Mucosa of stomach (tissue), 1 donor: ENCODE data around the gene PLCXD3.

Experiments used
- H3K27me3 ChIP-seq: one replicate; pipeline ENCODE4 v1.7.0; 2013; ENCODE audit warnings: mild to moderate bottlenecking, low read length; ENCODE audit not compliant: control insufficient read depth, insufficient read depth
- H3K36me3 ChIP-seq: one replicate; pipeline ENCODE4 v1.7.0; 2013; ENCODE audit warnings: low read length; ENCODE audit not compliant: control insufficient read depth, insufficient read depth
- H3K4me1 ChIP-seq: one replicate; pipeline ENCODE4 v1.7.0; 2013; ENCODE audit warnings: mild to moderate bottlenecking, low read length; ENCODE audit not compliant: control insufficient read depth, insufficient read depth
- H3K4me3 ChIP-seq: one replicate; pipeline ENCODE4 v1.7.0; 2013; ENCODE audit warnings: low read length
- H3K9ac ChIP-seq: one replicate; pipeline ENCODE4 v1.7.0; 2013; ENCODE audit warnings: mild to moderate bottlenecking, low read length, moderate library complexity
- H3K9me3 ChIP-seq: one replicate; pipeline ENCODE4 v1.7.0; 2013; ENCODE audit warnings: mild to moderate bottlenecking, low read length, moderate library complexity; ENCODE audit not compliant: control insufficient read depth
- donor health status: Pancreatic carcinoma.

Gene PLCXD3

GRCh38 chr5:41289970-41290464 is 220.4 kb downstream of the PLCXD3 start:
- Histone ChIP-seq H3K9ac (no peak overlapping the region), H3K4me1 (no peaks in the 10 kb centered on the region), H3K27me3 (no peaks in the 10 kb centered on the region), H3K9me3 (no peaks in the 10 kb centered on the region), H3K4me3 (no peak overlapping the region), H3K36me3 (no peaks in the 10 kb centered on the region)

- no peak overlapping the region for H3K9ac ChIP-seq
Observed at GRCh38 chr5:41286696-41287095, 223.7 kb downstream of the PLCXD3 start.

GRCh38 chr5:41286165-41286564 is 224.2 kb downstream of the PLCXD3 start:
- Histone ChIP-seq H3K36me3 (no peaks in the 10 kb centered on the region), H3K27me3 (no peaks in the 10 kb centered on the region), H3K9me3 (no peaks in the 10 kb centered on the region), H3K9ac (no peak overlapping the region), H3K4me1 (no peaks in the 10 kb centered on the region), H3K4me3 (no peak overlapping the region)

More at GRCh38 chr5:41286696-41287095, 223.7 kb downstream of the PLCXD3 start:
- Histone ChIP-seq H3K9me3 (no peaks in the 10 kb centered on the region), H3K36me3 (no peaks in the 10 kb centered on the region), H3K27me3 (no peaks in the 10 kb centered on the region), H3K4me3 (no peak overlapping the region), H3K4me1 (no peaks in the 10 kb centered on the region)

- H3K9me3 ChIP-seq: no peaks in the 10 kb centered on the region
- H3K9ac ChIP-seq: no peak overlapping the region
- H3K4me3 ChIP-seq: no peak overlapping the region
- H3K36me3 ChIP-seq: no peaks in the 10 kb centered on the region
- H3K4me1 ChIP-seq: no peaks in the 10 kb centered on the region
- no peaks in the 10 kb centered on the region for H3K27me3 ChIP-seq
Observed at GRCh38 chr5:41284938-41285337, 225.5 kb downstream of the PLCXD3 start.

GRCh38 chr5:41281215-41281810 is 229.1 kb downstream of the PLCXD3 start:
- Histone ChIP-seq H3K9me3 (no peaks in the 10 kb centered on the region), H3K27me3 (no peaks in the 10 kb centered on the region), H3K4me3 (no peak overlapping the region), H3K4me1 (no peaks in the 10 kb centered on the region), H3K36me3 (no peaks in the 10 kb centered on the region), H3K9ac (no peak overlapping the region)

GRCh38 chr5:41279040-41279439 is 231.4 kb downstream of the PLCXD3 start:
- Histone ChIP-seq H3K27me3 (no peaks in the 10 kb centered on the region), H3K4me3 (no peak overlapping the region), H3K4me1 (no peaks in the 10 kb centered on the region), H3K9me3 (no peaks in the 10 kb centered on the region), H3K36me3 (no peaks in the 10 kb centered on the region), H3K9ac (no peak overlapping the region)

GRCh38 chr5:41277476-41278245 is 232.7 kb downstream of the PLCXD3 start:
- Histone ChIP-seq H3K4me1 (no peaks in the 10 kb centered on the region), H3K36me3 (no peaks in the 10 kb centered on the region), H3K9ac (no peak overlapping the region), H3K9me3 (no peaks in the 10 kb centered on the region), H3K27me3 (no peaks in the 10 kb centered on the region), H3K4me3 (no peak overlapping the region)

- Histone ChIP-seq H3K36me3 (no peaks in the 10 kb centered on the region), H3K4me3 (no peak overlapping the region), H3K4me1 (no peaks in the 10 kb centered on the region), H3K9ac (no peak overlapping the region), H3K27me3 (no peaks in the 10 kb centered on the region), H3K9me3 (no peaks in the 10 kb centered on the region)
Observed at GRCh38 chr5:41275813-41276512, 234.4 kb downstream of the PLCXD3 start.

- Histone ChIP-seq H3K4me1 (no peaks in the 10 kb centered on the region), H3K9ac (no peak overlapping the region), H3K4me3 (no peak overlapping the region), H3K27me3 (no peaks in the 10 kb centered on the region), H3K36me3 (no peaks in the 10 kb centered on the region), H3K9me3 (no peaks in the 10 kb centered on the region)
Observed at GRCh38 chr5:41270423-41271251, 239.8 kb downstream of the PLCXD3 start.

GRCh38 chr5:41268894-41269293 is 241.5 kb downstream of the PLCXD3 start:
- Histone ChIP-seq H3K27me3 (no peaks in the 10 kb centered on the region), H3K36me3 (no peaks in the 10 kb centered on the region), H3K9me3 (no peaks in the 10 kb centered on the region), H3K4me3 (no peak overlapping the region), H3K4me1 (peaks cover 7% of the 10 kb centered on the region), H3K9ac (no peak overlapping the region)

GRCh38 chr5:41266377-41266776 is 244.0 kb downstream of the PLCXD3 start:
- Histone ChIP-seq H3K36me3 (no peaks in the 10 kb centered on the region), H3K9ac (no peak overlapping the region), H3K27me3 (no peaks in the 10 kb centered on the region), H3K9me3 (no peaks in the 10 kb centered on the region), H3K4me1 (peaks cover 14% of the 10 kb centered on the region), H3K4me3 (no peak overlapping the region)
